Left hindlimb (tissue), 1 donor: ENCODE measurements around the gene LAIR1.
"Not testable (repeated sequence)": the region's sequence is repeated elsewhere in the genome, so short reads cannot be mapped to it uniquely, and the experiment has no call there.

Experiments
- DNase-seq: peaks from one replicate; pipeline ENCODE4 v3.0.0-alpha.2; 2018

Gene LAIR1

DNA sequence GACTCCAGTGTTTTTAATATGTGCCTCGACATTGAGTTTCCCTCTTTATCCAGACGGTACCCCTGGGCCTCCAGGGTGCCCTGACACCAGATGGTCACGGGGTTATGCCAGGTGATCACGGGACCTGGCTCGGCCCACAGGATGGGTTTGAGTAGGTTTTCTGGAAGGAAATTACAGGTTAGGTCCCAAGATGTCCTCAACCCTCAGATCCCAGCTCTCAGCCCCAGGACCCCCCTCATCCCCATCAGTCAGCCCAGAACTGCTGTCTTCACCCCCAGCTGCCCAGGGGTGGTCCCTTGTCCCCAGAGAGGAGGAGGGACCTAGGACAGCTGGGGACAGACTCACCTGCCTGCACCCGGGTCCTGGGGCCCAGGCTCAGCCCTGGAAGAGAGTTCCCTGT is 26.2 kb downstream of the LAIR1 start:
- no peak for DNase-seq

DNA sequence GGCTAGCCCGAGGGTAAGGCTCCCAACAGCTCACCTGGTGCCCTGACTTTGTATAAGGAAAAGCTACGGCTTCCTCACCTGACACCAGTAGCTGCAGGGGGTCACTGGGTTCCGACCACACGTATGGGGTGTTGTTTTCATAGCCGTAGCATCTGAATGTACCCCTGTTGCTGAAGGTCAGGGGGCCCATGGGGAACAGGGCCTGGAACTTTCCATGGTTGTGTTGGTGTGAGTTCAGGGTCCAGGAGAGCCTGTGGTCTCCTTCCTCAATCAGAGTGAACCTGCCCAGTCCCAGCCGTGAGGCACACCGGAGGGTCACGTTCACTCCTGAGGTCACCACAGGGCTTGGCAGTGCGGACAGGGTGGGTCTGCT is 26.9 kb downstream of the LAIR1 start:
- DNase-seq: no peak

DNA sequence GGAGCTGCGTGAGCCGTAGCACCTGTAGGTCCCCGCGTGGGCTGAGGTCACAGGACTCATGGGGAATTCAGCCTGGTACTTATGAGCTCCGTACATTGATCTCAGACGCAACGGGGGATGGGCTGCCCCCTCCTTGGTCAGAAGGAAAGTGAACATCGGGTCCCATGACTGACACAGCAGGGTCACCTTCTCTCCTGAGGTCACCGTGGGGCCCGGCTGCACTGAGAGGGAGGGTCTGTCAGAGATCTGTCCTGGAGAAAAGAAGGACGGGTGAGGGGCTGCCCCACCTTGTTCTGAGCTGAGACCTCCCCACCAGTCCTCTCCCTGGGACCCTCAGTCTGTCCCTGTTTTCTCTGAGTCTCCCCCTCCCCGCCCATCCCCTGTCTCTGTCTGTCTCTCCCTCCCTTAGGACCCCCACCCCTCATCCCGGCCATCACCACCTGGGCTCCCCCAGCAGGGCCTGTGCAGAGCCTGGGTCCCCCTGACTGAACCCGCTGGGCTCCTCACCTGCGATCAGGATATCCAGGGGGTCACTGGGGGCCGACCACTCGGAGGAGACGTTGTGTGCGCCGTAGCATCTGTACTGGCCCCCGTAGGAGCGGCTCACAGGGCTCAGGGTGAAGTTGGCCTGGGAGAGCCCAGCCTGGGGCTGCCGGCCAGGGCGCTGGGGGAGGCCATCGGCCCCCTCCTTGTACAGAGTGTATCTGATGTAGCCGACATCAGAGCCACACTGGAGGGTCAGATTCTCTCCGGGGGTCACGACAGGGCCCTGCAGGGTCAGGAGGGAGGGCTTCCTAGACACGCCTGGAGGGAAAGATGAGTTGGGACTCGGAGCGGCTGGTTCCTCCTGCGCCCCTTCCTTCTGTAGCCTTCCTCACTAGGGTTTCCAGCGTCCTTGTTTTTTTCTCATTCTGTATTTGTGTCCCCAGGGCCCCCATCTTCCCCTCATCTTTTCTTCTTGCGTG is 27.6 kb downstream of the LAIR1 start:
- DNase-seq: no peak

DNA sequence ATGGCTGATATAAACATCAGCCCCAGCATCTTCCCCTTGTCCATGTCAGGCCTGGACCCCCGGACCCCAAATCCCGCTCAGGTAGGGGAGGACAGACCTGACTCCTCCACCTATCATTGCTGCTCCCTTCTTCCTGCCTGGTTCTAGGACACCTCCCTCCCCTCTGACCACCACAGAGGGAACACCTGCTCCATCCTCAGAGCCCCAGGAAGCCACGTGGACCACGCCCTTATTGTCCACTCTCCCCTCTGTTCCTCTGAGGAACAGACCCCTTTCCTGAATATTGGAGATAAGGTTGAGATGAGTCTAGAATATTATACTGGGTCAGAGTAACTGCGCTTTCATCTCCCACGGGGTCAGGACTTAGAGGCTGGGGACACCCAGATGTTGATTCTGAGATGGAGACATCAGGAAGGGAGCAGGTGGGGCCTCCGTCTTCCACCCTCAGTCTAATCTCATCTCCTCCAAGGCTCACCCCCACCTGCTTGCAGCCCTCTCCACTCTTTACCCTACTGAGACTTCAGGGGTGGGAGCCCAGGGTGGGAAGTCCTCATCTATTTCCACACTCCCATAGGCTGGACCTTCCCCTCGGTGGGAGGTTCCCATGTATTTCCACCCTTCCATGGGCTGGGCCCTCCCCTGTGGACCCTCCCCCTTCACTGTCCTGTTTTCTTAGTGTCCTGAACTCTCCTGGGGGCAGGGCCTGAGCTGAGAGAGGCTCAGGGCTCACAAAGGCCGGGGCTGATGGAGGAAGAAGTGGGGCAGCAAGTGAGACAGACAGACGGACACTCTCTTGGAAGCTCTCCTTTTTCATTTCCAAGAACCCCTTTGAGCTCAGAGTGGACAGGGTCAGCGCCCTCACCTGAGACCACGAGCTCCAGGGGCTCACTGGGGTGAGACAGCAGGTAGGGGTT is 28.5 kb downstream of the LAIR1 start:
- DNase-seq: no peak

DNA sequence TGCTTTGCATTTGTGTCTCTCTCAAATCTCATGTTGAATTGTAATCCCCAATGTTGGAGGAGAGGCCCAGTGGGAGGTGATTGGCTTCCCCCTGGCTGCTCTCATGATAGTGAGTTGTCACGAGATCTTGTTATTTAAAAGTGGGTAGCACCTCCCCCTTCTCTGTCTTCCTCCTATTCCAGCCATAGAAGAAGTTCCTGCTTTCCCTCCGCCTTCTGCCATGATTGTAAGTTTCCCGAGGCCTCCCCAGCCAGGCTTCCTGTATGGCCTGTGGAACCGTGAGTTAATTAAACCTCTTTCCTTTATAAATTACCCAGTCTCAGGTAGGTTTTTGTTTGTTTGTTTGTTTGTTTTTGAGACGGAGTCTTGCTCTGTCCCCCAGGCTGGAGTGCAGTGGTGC is 29.6 kb downstream of the LAIR1 start:
- no peak for DNase-seq

DNA sequence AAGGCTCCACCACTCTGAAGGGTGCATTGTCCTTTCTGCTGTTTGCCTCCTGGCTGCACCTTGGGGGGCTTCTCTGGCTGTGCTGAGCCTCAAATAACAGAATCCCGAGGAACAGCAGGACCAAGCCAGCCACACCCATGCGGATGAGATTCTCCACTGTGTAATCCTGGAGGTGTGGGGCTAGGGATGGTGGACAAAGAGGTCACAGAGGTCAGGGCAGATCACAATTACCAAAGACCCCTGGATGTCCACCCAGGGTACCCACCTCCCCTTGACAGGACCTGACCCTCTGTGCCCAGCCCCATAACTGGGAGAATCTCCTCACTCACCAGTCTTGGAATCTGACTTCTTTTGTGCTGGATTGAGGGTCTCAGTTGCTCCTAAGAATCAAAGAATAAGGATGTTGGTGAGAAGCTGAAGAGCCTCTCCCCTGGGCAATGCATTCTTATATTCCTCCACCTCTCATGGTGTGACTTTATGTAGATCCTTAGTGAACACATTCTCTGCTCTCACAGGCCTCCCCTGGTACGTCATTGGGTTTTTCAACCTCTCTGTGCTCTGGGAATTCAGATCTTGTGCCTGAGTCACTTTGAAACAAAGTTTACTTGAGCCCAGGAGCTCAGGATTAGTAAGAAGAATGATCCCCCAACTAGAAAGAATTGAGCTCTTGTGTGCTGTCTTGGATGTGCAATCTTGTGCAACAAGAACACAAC is 31.0 kb downstream of the LAIR1 start:
- no peak for DNase-seq

DNA sequence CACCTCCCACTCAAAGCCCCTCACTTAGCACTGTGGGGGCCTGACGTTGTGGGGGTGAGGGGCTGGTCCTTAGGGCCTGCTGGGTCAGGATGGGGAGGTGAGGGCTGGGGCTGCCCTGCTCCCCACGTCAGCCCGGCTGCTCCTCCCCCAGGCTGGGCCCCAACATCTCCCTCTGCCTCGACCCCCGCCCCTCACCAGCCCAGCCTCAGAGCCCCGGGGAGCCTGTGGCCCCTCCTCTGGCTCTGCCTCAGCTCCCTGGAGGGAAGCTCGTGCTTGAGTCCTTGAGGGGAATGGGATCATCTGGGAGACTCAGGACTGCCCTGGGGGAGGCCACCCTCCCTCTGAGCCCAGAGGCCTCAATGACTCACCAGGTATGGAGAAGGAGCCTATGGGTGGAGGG is 32.6 kb downstream of the LAIR1 start:
- DNase-seq: no peak

DNA sequence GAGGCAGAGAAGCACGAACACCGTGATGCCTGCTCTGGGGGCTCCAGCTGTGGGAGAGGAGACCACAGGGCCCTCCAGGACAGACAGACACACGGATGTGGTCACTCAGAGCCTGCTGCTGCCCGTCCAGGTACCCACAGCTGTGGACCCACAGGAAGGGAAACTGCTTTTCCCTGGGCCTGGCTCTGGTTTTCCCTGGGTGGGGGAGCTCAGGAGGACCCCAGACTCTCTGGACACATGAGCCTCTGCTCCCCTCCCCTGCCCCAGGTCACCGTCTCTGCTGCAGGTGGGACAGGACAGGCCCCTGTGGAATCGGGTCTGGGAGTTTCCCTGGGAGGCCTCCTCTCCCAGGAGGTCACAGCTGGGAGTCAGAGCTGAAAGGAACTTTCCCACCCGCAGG is 33.1 kb downstream of the LAIR1 start:
- no peak for DNase-seq

DNA sequence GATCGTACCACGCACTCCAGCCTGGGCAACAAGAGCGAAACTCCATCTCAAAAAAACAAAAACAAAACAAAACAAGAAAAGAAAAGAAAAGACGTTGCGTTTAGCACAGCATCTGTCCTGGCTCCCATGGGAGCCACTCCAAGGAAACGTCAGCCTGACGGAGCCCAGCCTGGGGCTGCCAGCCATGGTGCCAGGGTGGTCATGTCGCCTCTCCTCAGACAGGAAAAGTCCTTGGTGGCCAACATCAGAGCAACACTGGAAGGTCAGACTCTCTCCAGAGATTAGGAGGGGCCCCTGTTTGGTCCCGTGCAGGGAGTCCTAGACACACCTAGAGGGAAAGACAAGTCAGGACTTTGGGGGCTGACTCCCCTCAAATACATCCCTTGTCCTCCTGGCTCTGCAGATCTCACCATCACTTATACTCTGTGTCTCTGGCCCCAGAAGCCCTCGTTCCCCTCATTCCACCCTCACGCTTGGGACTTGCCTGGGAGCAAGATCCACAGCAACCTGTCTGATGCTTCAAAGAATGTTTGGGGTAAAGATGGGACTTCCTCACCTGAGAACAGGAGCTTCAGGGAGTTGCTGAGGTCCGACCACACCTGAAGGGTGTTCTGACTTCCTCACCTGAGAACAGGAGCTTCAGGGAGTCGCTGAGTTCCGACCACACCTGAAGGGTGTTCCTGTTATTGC is 35.1 kb downstream of the LAIR1 start:
- DNase-seq: no peak

DNA sequence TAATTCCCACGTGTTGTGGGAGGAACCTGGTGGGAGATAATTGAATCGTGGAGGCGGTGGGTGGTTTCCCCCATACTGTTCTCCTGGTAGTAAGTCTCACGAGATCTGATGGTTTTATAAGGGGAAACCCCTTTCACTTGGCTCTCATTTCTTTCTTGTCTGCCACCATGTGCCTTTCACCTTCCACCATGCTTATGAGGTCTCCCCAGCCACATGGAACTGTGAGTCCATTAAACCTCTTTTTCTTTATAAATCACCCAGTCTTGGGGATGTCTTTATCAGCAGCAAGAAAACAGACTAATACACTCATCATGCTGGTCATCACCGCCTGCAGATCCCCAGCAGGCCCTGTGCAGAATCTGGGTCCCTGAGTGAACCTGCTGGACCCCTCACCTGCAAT is 36.0 kb downstream of the LAIR1 start:
- not testable (repeated sequence) for DNase-seq

DNA sequence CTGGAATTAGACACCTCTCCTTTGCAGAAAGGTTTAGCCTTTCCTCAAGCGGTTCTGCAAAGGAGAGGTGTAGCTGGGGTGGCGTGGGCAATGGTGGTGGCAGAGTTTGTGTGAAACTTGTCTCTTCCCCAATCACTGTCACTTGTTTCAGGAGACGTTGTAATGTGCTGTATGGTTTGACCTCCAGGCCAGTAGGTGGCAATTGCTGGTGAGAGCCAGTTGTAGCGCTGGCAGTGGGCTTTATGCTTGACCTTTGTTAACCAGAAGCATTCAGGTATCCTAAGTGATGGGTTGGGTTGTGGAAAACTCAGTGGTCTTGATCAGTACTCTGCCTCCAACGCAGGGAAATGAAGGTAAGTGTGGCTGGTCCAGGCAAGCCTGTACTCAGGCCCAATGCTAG is 39.1 kb downstream of the LAIR1 start:
- DNase-seq: no peak

DNA sequence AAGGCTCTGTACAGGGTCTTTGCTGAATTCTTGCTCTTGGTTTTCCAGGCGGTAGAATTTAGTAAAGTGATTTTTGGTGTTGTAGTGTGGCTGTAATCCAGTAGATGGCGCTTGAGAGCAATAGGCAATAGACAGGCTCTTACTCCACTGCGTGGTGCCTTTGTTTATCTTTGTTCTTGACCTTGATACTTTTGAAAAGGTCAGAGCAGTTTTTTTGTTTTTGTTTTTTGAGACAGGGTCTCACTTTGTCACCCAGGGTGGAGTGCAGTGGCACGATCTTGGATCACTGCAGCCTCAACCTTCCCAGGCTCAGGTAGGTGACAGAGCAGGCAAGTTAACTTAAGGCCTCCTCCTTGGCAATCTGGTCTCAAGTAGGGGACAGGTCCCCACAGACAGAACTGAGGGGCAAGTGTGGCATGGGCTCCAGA is 39.5 kb downstream of the LAIR1 start:
- DNase-seq: no peak

DNA sequence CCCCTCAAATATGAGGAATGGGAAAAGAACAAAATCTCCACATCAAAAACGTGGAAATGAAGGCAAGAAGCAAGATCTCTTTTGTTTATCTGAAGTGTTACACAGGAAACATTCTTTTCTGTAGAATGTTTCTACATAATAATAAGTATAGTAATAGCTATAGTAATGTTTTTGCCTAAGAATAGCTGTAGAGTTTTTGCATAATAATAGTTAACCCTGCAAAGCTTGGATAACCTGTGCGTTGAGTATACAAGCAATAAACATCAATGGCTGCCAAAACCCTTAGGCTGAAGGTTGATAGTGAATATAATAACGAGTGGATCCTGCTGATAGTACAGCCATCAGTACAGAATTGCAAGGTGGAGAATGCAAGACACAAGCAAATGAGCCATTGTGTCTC is 40.7 kb downstream of the LAIR1 start:
- no peak for DNase-seq

DNA sequence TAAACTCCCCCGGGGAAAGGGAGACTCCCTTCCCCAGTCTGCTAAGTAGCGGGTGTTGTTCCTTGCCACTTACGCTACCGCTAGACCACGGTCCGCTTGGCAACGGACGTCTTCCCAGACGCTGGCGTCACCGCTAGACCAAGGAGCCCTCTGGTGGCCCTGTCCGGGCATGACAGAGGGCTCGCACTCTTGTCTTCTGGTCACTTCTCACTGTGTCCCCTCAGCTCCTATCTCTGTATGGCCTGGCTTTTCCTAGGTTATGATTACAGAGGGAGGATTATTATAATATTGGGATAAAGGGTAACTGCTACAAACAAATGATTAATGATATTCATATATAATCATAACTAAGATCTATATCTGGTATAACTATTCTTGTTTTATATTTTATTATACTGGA is 41.8 kb downstream of the LAIR1 start:
- not testable (repeated sequence) for DNase-seq

DNA sequence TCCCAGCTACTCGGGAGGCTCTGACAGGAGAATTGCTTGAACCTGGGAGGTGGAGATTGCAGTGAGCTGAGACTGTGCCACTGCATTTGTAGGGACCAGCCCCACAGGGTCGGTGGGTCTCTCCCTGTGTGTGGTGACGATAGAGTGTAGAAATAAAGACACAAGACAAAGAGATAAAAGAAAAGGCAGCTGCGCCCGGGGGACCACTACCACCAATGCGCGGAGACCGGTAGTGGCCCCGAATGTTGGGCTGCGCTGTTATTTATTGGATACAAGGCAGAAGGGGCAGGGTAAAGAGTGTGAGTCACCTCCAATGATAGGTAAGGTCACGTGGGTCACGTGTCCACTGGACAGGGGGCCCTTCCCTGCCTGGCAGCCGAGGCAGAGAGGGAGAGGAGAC is 42.4 kb downstream of the LAIR1 start:
- not testable (repeated sequence) for DNase-seq

DNA sequence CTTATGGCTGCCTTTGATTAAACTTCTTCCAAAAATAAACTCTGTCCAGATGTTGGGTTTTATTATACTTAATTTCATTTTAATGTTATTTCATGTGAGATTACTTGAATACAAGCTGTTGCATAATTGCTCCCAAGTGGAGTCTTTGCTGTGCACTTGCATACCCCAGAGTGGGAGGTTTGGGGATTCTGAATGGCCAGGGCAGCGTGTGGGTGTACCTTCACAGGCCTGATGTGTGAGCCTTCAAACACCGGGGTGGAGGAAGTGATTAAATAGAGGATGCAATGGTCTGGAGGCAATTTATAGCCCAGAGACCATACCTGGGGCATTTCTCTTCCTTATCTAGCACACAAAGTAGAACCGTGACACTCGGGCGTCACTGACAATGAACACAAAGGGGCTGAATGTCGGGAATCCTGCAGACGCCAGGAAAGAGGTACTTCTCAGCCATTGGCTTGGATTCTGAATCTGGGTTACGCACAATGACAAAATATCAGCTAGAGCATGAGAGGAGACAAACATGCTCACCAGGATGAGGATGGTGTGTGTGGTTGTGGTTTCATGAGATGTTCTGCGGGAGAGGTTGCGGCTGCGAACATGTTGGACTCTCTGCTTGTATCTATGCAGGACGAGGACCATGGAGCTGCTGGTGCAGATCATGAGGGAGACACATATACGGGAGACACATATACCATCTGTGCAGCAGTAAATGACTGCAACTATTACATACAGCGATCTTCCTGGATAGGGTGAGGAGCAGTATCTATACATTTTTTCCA is 44.6 kb downstream of the LAIR1 start:
- DNase-seq: no peak

DNA sequence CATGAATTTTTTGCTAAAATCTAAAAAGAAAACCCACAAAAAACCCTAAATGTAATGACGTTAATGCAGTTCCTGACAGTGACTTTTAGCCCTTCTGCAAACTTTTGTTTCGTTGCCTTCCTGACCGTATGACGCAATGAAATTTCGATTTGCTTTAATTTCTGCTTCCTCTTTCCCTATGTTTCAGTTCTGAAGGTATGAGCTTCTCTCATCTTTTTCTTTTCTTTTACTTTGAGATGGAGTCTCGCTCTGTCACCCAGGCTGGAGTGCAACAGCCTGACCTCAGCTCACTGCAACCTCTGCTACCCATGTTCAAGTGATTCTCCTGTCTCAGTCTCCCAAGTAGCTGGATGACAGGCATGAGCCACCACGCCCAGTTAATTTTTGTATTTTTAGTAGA is 45.7 kb downstream of the LAIR1 start:
- no peak for DNase-seq

DNA sequence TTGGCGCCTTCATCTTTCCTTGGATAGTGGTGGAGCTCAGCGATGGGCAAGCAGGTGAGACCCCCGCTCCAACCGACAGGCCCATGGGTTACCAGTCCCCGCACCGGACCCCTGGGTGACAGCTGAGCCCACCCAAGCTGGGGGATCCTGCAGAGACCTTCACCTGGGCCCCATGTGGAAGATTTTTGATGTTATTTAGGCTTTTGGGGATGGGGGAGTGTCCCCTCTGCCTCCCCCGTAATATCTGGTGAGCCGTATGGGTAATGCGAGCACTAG is 46.8 kb downstream of the LAIR1 start:
- DNase-seq: no peak

DNA sequence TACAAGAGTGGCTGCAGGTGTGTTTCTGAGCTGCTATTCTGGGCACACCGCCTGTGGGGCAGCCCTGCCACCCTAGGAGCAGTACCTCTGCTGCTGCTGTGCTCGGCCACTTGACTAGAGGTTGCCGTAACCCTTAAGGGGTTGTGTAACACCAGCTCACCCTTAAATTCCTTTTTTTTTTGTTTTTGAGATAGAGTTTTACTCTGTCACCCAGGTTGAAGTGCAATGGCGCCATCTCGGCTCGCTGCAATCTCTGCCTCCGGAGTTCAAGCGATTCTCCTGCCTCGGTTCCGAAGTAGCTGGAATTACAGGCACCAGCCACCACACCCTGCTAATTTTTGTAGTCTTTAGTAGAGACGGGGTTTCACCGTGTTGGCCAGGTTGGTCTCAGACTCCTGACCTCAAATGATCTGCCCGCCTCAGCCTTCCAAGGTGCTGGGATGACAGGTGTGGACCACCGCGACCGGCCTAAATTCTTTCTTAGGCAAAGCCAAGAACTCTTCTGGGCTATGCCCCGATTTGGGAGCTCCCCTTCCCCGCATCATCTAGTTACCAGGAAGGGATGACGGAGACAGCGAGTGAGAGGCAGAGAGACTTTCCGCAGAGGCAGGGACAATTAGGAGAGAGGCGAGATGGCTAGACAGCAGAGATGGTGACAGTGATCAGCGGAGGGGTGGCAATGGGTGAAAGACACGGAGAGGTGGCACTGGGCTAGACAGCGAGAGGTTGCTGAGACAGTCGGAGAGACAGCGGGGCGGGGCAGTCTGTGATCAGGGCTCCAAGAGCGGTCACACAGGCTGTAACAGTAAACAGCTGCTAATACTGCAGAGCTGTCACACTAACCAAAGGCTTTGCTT is 47.4 kb downstream of the LAIR1 start:
- no peak for DNase-seq

DNA sequence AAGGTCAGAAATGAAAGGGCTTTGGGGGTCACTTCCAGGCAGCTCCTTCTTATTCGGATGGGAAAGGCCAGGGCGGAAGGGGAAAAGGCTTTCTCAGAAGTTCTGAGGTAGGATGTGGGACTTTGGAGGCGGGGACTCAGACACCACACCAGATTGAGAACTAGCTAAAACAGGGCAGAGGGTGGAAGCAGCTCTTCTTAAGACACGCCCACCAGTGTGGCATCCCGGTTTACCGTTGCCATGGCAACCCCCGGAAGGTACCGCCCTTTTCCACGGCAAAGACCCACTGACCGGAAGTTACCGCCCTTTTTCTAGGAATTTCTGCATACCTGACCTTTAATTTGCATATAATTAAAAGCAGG is 48.0 kb downstream of the LAIR1 start:
- no peak for DNase-seq

DNA sequence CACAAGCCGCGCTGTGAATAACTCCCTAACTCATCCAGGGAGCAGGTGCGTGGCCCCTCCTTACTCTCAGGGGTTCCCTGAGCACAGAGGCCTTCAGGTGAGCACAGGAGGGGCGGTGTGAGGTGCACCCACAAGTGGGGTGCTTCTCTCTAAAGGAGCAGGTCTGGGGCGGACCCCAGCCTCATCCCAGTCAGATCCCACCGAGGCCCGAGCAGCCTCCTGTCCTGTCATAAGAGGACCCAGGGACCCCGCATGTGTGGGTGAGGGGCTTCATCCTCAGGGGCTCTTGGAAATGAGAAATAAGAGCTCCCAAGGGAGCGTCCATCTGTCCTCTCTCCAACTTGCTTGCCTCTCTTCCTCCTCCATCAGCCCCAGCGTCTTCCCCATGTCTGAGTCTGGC is 48.8 kb downstream of the LAIR1 start:
- DNase-seq: no peak
